Omental fat pad (tissue), 4 donors: ENCODE results near the gene GGN. TPM values are rescaled to one million over a fixed set of nuclear protein-coding genes. Genes with fewer than 3 reads are reported as not detected.
"Not testable (repeated sequence)": the region's sequence is repeated elsewhere in the genome, so short reads cannot be mapped to it uniquely, and the experiment has no call there.

Source experiments
- ATAC-seq: fragments of 150-250 bp; one replicate; pipeline ENCODE4 v1.9.1; 2016; ENCODE audit warnings: mild to moderate bottlenecking, moderate library complexity; ENCODE audit not compliant: low FRiP score
- DNase-seq: peaks from one replicate; pipeline ENCODE4 v3.0.0-alpha.2; 2019; ENCODE audit warnings: low spot score
- CTCF ChIP-seq, 3 donors: fragments of 450-650 bp; IDR thresholded peaks; one replicate each; pipeline ENCODE4 v1.5.1; 2016 to 2017; ENCODE audit warnings: antibody characterized with exemption in 3 of 3, mild to moderate bottlenecking in 3 of 3, moderate library complexity in 2 of 3
- total RNA-seq, 4 donors: library from RNA; depleted of rRNA; stranded (reverse); fragments of >200 nt; gene quantifications; one replicate each; pipeline ENCODE4 v1.1.0, GENCODE V29; 2016

GGN gene
- total RNA-seq, 4 donors from 2014 or later, result not detected

- ATAC-seq (no peak), DNase-seq (no peak)
- TF ChIP-seq CTCF (IDR thresholded peaks at IDR 0.05), result no peak
Observed at GRCh38 chr19:38411041-38411712, 23.3 kb upstream of the GGN start.

GRCh38 chr19:38410407-38410806, 22.6 kb upstream of the GGN start:
- DNase-seq, ATAC-seq: not testable (repeated sequence)

GRCh38 chr19:38409631-38410133, 21.8 kb upstream of the GGN start:
- no peak for TF ChIP-seq CTCF (IDR thresholded peaks at IDR 0.05)
- no peak for DNase-seq
- ATAC-seq, result peak; percentile 18

GRCh38 chr19:38405276-38405675, 17.4 kb upstream of the GGN start:
- DNase-seq (no peak), ATAC-seq (no peak)
- no peak for TF ChIP-seq CTCF (IDR thresholded peaks at IDR 0.05)

GRCh38 chr19:38404858-38405257, 17.0 kb upstream of the GGN start:
- no peak for TF ChIP-seq CTCF (IDR thresholded peaks at IDR 0.05)
- no peak for DNase-seq
- ATAC-seq, result no peak

- peak in 2 of 3 donors; percentile 96 to 98 for TF ChIP-seq CTCF (IDR thresholded peaks at IDR 0.05)
- peak; percentile 99 for ATAC-seq
- peak; percentile 93 for DNase-seq
Observed at GRCh38 chr19:38402967-38403674, 15.3 kb upstream of the GGN start, which contains the start of gene FAM98C. TSS of gene FAM98C (plus strand) at chr19:38403093. CDS start at chr19:38403154, 61 bp downstream.

- no peak for TF ChIP-seq CTCF (IDR thresholded peaks at IDR 0.05)
- no peak for ATAC-seq
Observed at GRCh38 chr19:38402623-38402966, 14.8 kb upstream of the GGN start.

More at GRCh38 chr19:38402623-38402966, 14.8 kb upstream of the GGN start:
- DNase-seq, result no peak
